GM12801 (cell line): Measurements from ENCODE around the gene EHD4.

ENCODE experiments used
- CTCF ChIP-seq: IDR thresholded peaks from one replicate; pipeline ENCODE4 v1.5.1; 2011; ENCODE audit warnings: control low read depth; ENCODE audit not compliant: insufficient read length; ENCODE audit errors: extremely low read depth

Gene EHD4

DNA sequence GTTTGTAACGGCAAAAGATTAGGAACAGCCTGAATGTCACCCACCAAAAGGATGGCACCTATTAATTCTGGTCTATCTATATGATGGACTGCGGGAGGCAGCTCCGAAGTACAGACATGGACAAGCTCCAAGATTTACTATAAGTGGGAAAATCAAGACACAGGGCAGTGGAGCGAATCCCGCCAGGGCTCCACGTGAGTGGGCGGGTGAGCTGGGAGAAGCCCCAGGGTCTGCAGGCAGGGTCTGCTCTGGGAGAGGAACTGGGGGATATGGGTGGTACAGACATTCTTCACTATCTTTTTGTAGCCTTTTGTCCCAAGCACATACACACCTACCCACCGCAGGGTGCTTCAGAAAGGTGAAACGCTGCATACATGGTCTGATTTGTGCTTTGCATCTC is 40.3 kb downstream of the EHD4 start:
- no peak for TF ChIP-seq CTCF

DNA sequence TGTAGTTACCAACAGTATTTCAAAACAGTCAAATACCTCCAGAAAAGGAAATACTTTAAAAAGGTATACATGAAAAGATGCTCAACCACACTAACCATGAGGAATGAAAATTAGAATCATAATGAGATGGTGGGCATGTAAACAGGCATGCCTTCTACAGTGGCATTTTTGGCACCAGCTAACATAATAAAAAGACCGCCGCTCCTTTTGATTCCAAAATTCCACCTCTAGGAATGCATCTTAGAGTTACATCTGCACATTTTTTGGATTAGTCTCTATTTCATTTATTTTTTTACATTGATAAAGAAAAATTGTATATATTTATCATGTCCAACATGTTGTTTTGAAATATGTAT is 41.5 kb downstream of the EHD4 start:
- no peak for TF ChIP-seq CTCF

- TF ChIP-seq CTCF, result no peak
Observed at GRCh38 chr15:41930221-41930866, 42.0 kb downstream of the EHD4 start.

DNA sequence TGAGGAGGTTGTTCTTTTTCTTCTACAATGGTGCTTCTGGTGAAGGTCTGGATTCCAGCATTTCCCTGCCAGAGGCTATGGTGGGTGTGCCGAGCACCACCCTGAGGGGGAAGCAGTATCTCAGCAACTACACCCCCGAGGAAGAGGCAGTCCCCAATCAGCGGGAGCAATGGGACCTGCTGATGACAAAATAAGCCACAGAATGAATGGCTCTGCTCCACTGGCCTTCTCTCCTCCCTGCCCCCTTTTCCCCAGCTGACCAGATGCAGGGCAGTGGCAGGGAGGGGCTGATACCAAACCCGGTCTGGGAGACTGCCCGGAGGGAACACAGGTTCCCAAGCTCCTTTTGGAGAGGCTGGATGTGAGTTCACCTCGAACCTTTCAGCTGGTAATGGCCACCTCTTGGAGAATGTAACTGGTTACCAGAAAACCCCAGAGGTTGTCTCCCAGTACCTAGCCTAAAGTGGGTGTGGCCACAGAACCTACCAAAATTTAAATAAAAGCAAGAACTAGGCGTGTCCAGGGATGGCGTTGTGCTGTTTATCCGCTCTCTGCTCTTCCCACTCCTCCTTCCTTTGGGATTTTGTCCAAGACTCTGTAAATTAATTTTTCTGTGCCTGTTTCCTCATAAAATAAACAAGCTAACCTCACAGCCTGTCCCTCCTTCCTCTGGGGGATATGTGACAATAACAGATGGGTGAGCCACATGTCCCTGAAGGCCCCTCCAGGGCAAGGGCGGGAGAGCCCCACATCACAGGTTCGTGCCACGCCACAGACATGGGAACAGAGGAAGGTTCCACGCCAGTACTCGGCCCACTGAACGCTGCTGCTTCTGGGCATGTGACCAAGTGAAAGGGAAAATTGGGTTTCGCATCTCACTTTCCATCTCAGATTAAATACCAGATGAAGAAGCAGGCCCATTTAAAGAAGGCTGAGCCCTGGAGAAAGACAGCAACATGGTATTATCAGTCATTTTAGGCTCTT is 43.4 kb downstream of the EHD4 start:
- no peak for TF ChIP-seq CTCF

DNA sequence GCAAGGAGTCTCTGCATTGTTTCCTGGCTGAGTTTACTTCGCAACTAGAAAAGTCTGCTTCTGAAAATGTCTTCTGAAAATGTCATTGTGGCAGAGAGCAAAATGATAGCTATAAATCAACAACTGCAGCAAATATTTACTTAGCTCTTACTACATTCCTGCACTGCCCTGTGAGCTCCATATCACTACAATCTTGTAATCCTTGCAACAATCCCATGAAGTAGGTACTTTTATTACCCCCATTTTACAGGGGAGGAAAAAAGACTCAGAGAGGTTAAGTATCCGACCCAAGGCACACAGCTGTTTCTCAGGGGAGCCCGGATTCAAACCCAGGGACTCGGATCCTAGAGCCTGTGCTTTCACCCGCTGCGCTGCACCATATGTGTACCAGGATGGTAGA is 44.3 kb downstream of the EHD4 start:
- TF ChIP-seq CTCF, result no peak

- TF ChIP-seq CTCF, result no peak
Observed at GRCh38 chr15:41927536-41927935, 44.8 kb downstream of the EHD4 start.

- no peak for TF ChIP-seq CTCF
Observed at GRCh38 chr15:41926185-41927056, 45.9 kb downstream of the EHD4 start.
